H1 (cell line): ENCODE results near the gene ESYT2. TPM values are rescaled to one million over a fixed set of nuclear protein-coding genes. Genes with fewer than 3 reads are reported as not detected.

Experiments
- CTCF ChIA-PET: fragments of 300-600 bp; sonication (Branson Sonifier 250); formaldehyde crosslinking; loops from one replicate; lab custom pipeline; 2021; ENCODE audit not compliant: partially characterized antibody; lab: Charles Lee
- POLR2A ChIA-PET: fragments of 300-600 bp; sonication (Branson Sonifier 250); formaldehyde crosslinking; loops from one replicate; lab custom pipeline; 2021; ENCODE audit warnings: inconsistent platforms; ENCODE audit not compliant: partially characterized antibody; lab: Charles Lee
- DNase-seq, 2 experiments: peaks; one replicate each; pipeline versions ENCODE4 v3.0.0 to v3.0.0-alpha.2; 2010 to 2022; ENCODE audit warnings: low spot score in 2 of 2, low read depth in 1 of 2, mixed read lengths in 1 of 2
- FAIRE-seq: peaks from 2 replicates; lab custom pipeline; 2011; peaks lifted over from hg19 to GRCh38; lab: Jason Lieb, UNC
- H2AFZ ChIP-seq: 2 replicates; pipeline ENCODE4 v1.8.1; 2012; ENCODE audit warnings: low read length, inconsistent platforms
- H2AK5ac ChIP-seq: 2 replicates; pipeline ENCODE4 v1.6.1; 2013; ENCODE audit warnings: low read depth, low read length
- H2BK120ac ChIP-seq: replicated peaks from 2 replicates; pipeline ENCODE3; 2013; ENCODE audit warnings: low read depth, low read length, inconsistent platforms
- H2BK12ac ChIP-seq: 2 replicates; pipeline ENCODE4 v1.6.1; 2013; ENCODE audit warnings: low read depth, low read length
- H2BK15ac ChIP-seq: 2 replicates; pipeline ENCODE4 v1.6.1; 2013; ENCODE audit warnings: low read length
- H2BK20ac ChIP-seq: 2 replicates; pipeline ENCODE4 v1.6.1; 2013; ENCODE audit warnings: low read length
- H2BK5ac ChIP-seq: 2 replicates; pipeline ENCODE4 v1.6.1; 2013; ENCODE audit warnings: low read depth, low read length
- H3K14ac ChIP-seq: 2 replicates; pipeline ENCODE4 v1.6.1; 2013; ENCODE audit warnings: inconsistent platforms; ENCODE audit not compliant: insufficient read length
- H3K18ac ChIP-seq: 2 replicates; pipeline ENCODE4 v1.6.1; 2013; ENCODE audit warnings: low read length; ENCODE audit errors: extremely low read depth
- H3K23ac ChIP-seq: 2 replicates; pipeline ENCODE4 v1.6.1; 2013; ENCODE audit warnings: inconsistent platforms; ENCODE audit not compliant: insufficient read length
- H3K23me2 ChIP-seq: 2 replicates; pipeline ENCODE4 v1.6.1; 2013; ENCODE audit warnings: low read depth, low read length
- H3K27ac ChIP-seq: 2 replicates; pipeline ENCODE4 v1.6.1; 2011; ENCODE audit warnings: low read depth, low read length, inconsistent platforms
- H3K27me3 ChIP-seq, 4 experiments: replicated peaks in 1 of 4; 1 replicate in 1 of 4; 2 replicates in 3 of 4; pipeline versions ENCODE4 v1.6.1 to v1.8.1; 2011 to 2013; ENCODE audit warnings: low read length in 3 of 4, mild to moderate bottlenecking in 3 of 4, inconsistent platforms in 2 of 4, mixed read lengths in 2 of 4, moderate library complexity in 1 of 4; ENCODE audit not compliant: control insufficient read depth in 3 of 4, insufficient read depth in 3 of 4; ENCODE audit errors: extremely low read depth in 1 of 4
- H3K36me3 ChIP-seq, 4 experiments: 2 replicates each; pipeline versions ENCODE4 v1.6.1 to v1.8.1; 2011 to 2013; ENCODE audit warnings: mild to moderate bottlenecking in 4 of 4, low read length in 3 of 4, moderate library complexity in 2 of 4, control low read depth in 1 of 4, inconsistent platforms in 1 of 4; ENCODE audit not compliant: insufficient read depth in 4 of 4, control insufficient read depth in 2 of 4
- H3K4ac ChIP-seq: replicated peaks from 2 replicates; pipeline ENCODE3; 2013; ENCODE audit warnings: low read length, low read depth, mixed read lengths, inconsistent platforms; ENCODE audit not compliant: insufficient read length
- H3K4me1 ChIP-seq, 4 experiments: replicated peaks in 1 of 4; 1 replicate in 1 of 4; 2 replicates in 3 of 4; pipeline versions ENCODE4 v1.6.1 to v1.8.1; 2011 to 2013; ENCODE audit warnings: low read length in 3 of 4, inconsistent platforms in 2 of 4, mixed read lengths in 1 of 4; ENCODE audit not compliant: insufficient read depth in 4 of 4, control insufficient read depth in 3 of 4
- H3K4me2 ChIP-seq, 2 experiments: 2 replicates each; pipeline versions ENCODE4 v1.6.1 to v1.8.1; 2011 to 2013; ENCODE audit warnings: low read depth in 2 of 2, low read length in 2 of 2, control low read depth in 1 of 2, inconsistent platforms in 1 of 2, mild to moderate bottlenecking in 1 of 2; ENCODE audit not compliant: insufficient read depth in 1 of 2
- H3K4me3 ChIP-seq, 4 experiments: fragments of 200-600, 300-600 bp in 1 of 4; sonication (generic), shearing (Covaris generic), sonication (Bioruptor Twin) in 1 of 4; 2 replicates each; pipeline versions ENCODE4 v1.5.1 to v1.8.1; 2011 to 2016; ENCODE audit warnings: low read length in 4 of 4, low read depth in 3 of 4, control low read depth in 2 of 4, inconsistent platforms in 2 of 4, mild to moderate bottlenecking in 2 of 4, mixed read lengths in 1 of 4, moderate library complexity in 1 of 4; ENCODE audit not compliant: insufficient read depth in 2 of 4; ENCODE audit errors: extremely low read depth in 1 of 4
- H3K56ac ChIP-seq: replicated peaks from 2 replicates; pipeline ENCODE3; 2013; ENCODE audit warnings: low read depth, mild to moderate bottlenecking, mixed read lengths, low read length, inconsistent platforms; ENCODE audit not compliant: insufficient read length
- H3K79me1 ChIP-seq: 2 replicates; pipeline ENCODE4 v1.6.1; 2013; ENCODE audit warnings: low read depth, low read length, control low read depth
- H3K79me2 ChIP-seq, 2 experiments: 2 replicates each; pipeline versions ENCODE4 v1.6.1 to v1.8.1; 2012 to 2013; ENCODE audit warnings: low read length in 2 of 2, mild to moderate bottlenecking in 2 of 2, inconsistent platforms in 1 of 2; ENCODE audit not compliant: insufficient read depth in 2 of 2, control insufficient read depth in 1 of 2
- H3K9ac ChIP-seq, 4 experiments: replicated peaks in 1 of 4; 1 replicate in 1 of 4; 2 replicates in 3 of 4; pipeline versions ENCODE4 v1.6.1 to v1.8.1; 2011 to 2013; ENCODE audit warnings: low read depth in 3 of 4, low read length in 3 of 4, control low read depth in 2 of 4, mild to moderate bottlenecking in 2 of 4, moderate library complexity in 2 of 4, inconsistent platforms in 1 of 4; ENCODE audit errors: extremely low read depth in 1 of 4
- H3K9me3 ChIP-seq, 2 experiments: 2 replicates each; pipeline versions ENCODE4 v1.6.1 to v1.8.1; 2012 to 2013; ENCODE audit warnings: mild to moderate bottlenecking in 2 of 2, moderate library complexity in 2 of 2, control low read depth in 1 of 2, inconsistent platforms in 1 of 2, low read depth in 1 of 2, low read length in 1 of 2, mixed read lengths in 1 of 2; ENCODE audit not compliant: insufficient read depth in 2 of 2
- H4K20me1 ChIP-seq, 2 experiments: replicated peaks in 1 of 2; 2 replicates each; pipeline versions ENCODE3 to v1.8.1; 2011 to 2013; ENCODE audit warnings: inconsistent platforms in 2 of 2, low read length in 2 of 2, mild to moderate bottlenecking in 1 of 2; ENCODE audit not compliant: insufficient read depth in 2 of 2, control insufficient read depth in 1 of 2
- H4K5ac ChIP-seq: 2 replicates; pipeline ENCODE4 v1.6.1; 2013; ENCODE audit warnings: low read length, low read depth, mixed read lengths, inconsistent platforms; ENCODE audit not compliant: insufficient read length
- H4K8ac ChIP-seq: 2 replicates; pipeline ENCODE4 v1.8.0; 2013; ENCODE audit warnings: mild to moderate bottlenecking, moderate library complexity, low read length, inconsistent platforms; ENCODE audit not compliant: insufficient read depth; ENCODE audit errors: extremely low read depth
- H4K91ac ChIP-seq: replicated peaks from 2 replicates; pipeline ENCODE3; 2013; ENCODE audit warnings: low read length, mixed read lengths, inconsistent platforms; ENCODE audit not compliant: insufficient read length
- CHD2 ChIP-seq: IDR thresholded peaks from 2 replicates; pipeline ENCODE4 v1.6.1; 2012; ENCODE audit warnings: low read length, improper control_type of control experiment
- CREB1 ChIP-seq: IDR thresholded peaks from 2 replicates; pipeline ENCODE4 v1.6.1; 2012; ENCODE audit warnings: inconsistent platforms
- KDM4A ChIP-seq: IDR thresholded peaks from one replicate; pipeline ENCODE4 v1.7.1; 2012; ENCODE audit warnings: low read depth, mild to moderate bottlenecking, moderate library complexity, low read length, inconsistent platforms; ENCODE audit not compliant: severe bottlenecking
- POLR2A ChIP-seq, 2 experiments: IDR thresholded peaks; 1 replicate in 1 of 2; 2 replicates in 1 of 2; pipeline ENCODE4 v1.6.1; 2011; ENCODE audit warnings: low read depth in 2 of 2, low read length in 2 of 2, mild to moderate bottlenecking in 2 of 2; ENCODE audit errors: control extremely low read depth in 1 of 2
- POLR2AphosphoS5 ChIP-seq: IDR thresholded peaks from 2 replicates; pipeline ENCODE4 v1.6.1; 2011; ENCODE audit warnings: low read depth, low read length
- SP2 ChIP-seq: IDR thresholded peaks from 2 replicates; pipeline ENCODE4 v1.6.1; 2012; ENCODE audit warnings: mild to moderate bottlenecking, low read length, inconsistent platforms
- TAF7 ChIP-seq: optimal IDR thresholded peaks from 2 replicates; pipeline ENCODE3; 2011; ENCODE audit warnings: low read depth, mild to moderate bottlenecking, inconsistent platforms, low read length, moderate library complexity, borderline replicate concordance
- WGBS, 2 experiments: shearing (Covaris generic) in 1 of 2; methylation state at CpG; one replicate each; pipeline versions ENCODE4 v1.1.6 to v1.1.7; 2013 to 2015; ENCODE audit warnings: low lambda C conversion rate in 2 of 2, mixed read lengths in 2 of 2, inconsistent platforms in 1 of 2, low coverage in 1 of 2, missing lambda C conversion rate in 1 of 2; ENCODE audit not compliant: insufficient replicate concordance in 2 of 2, insufficient coverage in 1 of 2, insufficient read length in 1 of 2; ENCODE audit errors: extremely low coverage in 1 of 2, missing lambda C conversion rate in 1 of 2; 5-methylcytosine and 5-hydroxymethylcytosine counted together
- polyA plus RNA-seq, 7 experiments: library from polyadenylated mRNA; depleted of rRNA in 3 of 7; stranded (reverse) in 5 of 7; unstranded in 2 of 7; fragments of >200 nt in 5 of 7; fragments of 200-250 nt in 2 of 7; gene quantifications; 1 replicate in 5 of 7; 2 replicates in 1 of 7; 4 replicates in 1 of 7; pipeline versions ENCODE4 v1.2.1 to v1.2.3, GENCODE V29; 2011 to 2013; ENCODE audit warnings: missing spikeins in 2 of 7, mixed read lengths in 2 of 7
- total RNA-seq: library from RNA; stranded (reverse); fragmentation: NEBNext Ultra II Directional; extraction: Animal tissue kit (Norgen Biotek cat#: 25700); gene quantifications from 2 replicates; pipeline ENCODE4 v1.2.1, GENCODE V29; 2021

The ESYT2 gene
- total and polyA plus RNA-seq, 2 of the 8 experiments (the other 6 are each of a cell fraction or from before 2014, with no cell fraction given) = 27.0 to 37.5 TPM

GRCh38 chr7:158812684-158813083 lies 16.6 kb downstream of the ESYT2 start:
- Histone ChIP-seq H4K8ac (no peak overlapping the region), H3K23ac (no peak overlapping the region), H2AK5ac (no peak overlapping the region), H2BK5ac (no peak overlapping the region), H3K79me1 (peaks cover 14% of the 10 kb centered on the region; the same call in 1 of the 2 replicates), H3K9me3 (no peaks in the 10 kb centered on the region; a peak in 1 of 4 replicates), H3K4me1 (peaks cover 12 to 25% (median 17%) of the 10 kb centered on the region in 4 experiments), H3K4me2 (no peak overlapping the region), H3K23me2 (no peaks in the 10 kb centered on the region), H3K9ac (no peak overlapping the region), H3K36me3 (no peaks in the 10 kb centered on the region), H3K27me3 (no peaks in the 10 kb centered on the region; a peak in 1 of 7 replicates), H2BK20ac (no peak overlapping the region), H2BK12ac (no peak overlapping the region), H4K5ac (no peak overlapping the region), H3K79me2 (peaks cover 4 to 85% of the 10 kb centered on the region in 2 experiments; a peak in 3 of 4 replicates), H3K56ac (no peak overlapping the region), H3K4ac (no peak overlapping the region), H4K91ac (no peak overlapping the region), H2BK15ac (no peak overlapping the region), H3K14ac (no peak overlapping the region), H3K4me3 (no peak overlapping the region), H3K18ac (no peak overlapping the region), H2AFZ (no peak overlapping the region), H2BK120ac (no peak overlapping the region), H3K27ac (no peak overlapping the region), H4K20me1 (peaks cover 0 to 6% of the 10 kb centered on the region in 2 experiments)
- CTCF ChIA-PET = interaction anchor here (0.5 kb wide), 1 partner anchor 163 kb away, joined by 3 read pairs; no protein-coding TSS in a partner anchor
- 91% methylated on average over 5 of the region's 5 CpGs; no CpG with 5 or more reads in 1 of the 2 experiments for WGBS, 2 experiments
- TF ChIP-seq POLR2A (IDR thresholded peaks at IDR 0.05; ENCODE audit: control extremely low read depth in 1 of 2, low read depth in 2 of 2, low read length in 2 of 2) = no peak
- TF ChIP-seq KDM4A = no peak
- no peak for TF ChIP-seq CHD2
- TF ChIP-seq CREB1 = no peak
- TF ChIP-seq TAF7 = no peak
- TF ChIP-seq SP2 = no peak
- no peak for TF ChIP-seq POLR2AphosphoS5
- DNase-seq = no peak
- POLR2A ChIA-PET = interaction anchor here (1.1 kb wide), 1 partner anchor 16 kb away, joined by 3 read pairs; the partner anchor contains the start of gene ESYT2
- FAIRE-seq = no peak
